GM19395 (cell line): Measurements from ENCODE around the gene LTBP3.
"Not testable (repeated sequence)": the region's sequence is repeated elsewhere in the genome, so short reads cannot be mapped to it uniquely, and the experiment has no call there.

Source experiments
- ATAC-seq: cut with Tn5 transposase; IDR thresholded peaks from one replicate; pipeline ENCODE4 v1.9.1; 2021; ENCODE audit warnings: mild to moderate bottlenecking, moderate library complexity; ENCODE audit not compliant: unreplicated experiment

Gene LTBP3

DNA sequence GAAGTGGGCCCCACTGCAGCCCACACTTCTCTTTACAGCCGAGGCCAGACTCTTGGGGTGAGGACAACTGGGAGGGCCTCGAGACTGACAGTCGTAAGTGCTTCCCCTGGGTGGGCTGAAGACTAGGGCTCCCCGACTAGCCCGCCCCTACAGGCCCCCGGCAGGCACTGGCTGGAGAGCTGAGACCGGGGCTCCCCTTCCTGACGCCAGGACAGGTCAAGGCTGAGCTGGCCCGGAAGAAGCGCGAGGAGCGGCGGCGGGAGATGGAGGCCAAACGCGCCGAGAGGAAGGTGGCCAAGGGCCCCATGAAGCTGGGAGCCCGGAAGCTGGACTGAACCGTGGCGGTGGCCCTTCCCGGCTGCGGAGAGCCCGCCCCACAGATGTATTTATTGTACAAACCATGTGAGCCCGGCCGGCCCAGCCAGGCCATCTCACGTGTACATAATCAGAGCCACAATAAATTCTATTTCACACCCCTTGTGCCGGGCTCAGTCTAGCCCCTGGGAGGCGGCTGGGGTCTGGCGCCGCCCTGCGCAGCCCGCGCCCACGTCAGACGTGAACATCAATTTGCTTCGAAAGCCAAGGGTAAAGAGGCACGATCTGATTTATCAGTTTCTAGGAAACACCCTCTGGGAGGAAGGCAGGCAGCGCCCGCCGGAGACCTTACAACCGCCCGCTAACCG is 19.8 kb downstream of the LTBP3 start:
- no peak for ATAC-seq

DNA sequence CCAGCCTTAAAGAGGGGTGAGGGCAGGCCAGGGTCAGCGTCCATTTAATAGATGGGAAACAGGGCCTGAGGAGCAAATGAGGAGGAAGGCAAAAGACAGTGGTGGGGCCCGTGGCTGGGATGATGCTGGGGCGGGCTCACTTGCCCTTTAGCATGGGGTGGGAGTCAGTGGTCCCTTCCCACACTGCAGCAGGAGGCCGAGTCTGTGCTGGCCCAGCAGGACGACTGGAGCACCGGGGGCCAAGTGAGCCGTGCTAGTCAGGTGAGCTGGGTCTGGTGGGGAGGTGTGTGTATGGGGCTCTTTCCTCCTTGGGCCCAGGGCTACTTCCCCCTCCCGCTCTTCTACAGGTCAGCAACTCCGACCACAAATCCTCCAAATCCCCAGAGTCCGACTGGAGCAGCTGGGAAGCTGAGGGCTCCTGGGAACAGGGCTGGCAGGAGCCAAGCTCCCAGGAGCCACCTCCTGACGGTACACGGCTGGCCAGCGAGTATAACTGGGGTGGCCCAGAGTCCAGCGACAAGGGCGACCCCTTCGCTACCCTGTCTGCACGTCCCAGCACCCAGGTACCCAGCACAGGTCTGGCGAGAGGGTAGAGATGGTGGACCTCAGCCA is 20.4 kb downstream of the LTBP3 start:
- ATAC-seq, result no peak

DNA sequence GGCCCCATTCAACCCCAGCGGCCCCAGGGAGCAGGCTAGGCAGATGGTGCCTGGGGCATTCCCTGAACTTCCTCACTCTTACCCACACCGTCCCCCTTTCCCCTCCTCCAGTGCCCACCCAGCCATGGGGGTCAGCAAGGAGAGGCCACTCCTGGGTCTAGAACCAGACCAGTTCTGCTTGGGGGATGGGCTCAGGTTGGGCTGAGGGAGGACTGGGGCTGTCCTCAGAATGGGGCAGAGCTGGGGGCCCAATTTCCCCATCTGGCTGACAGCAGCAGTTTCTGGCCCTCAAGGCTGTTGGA is 20.9 kb downstream of the LTBP3 start:
- ATAC-seq, result no peak

DNA sequence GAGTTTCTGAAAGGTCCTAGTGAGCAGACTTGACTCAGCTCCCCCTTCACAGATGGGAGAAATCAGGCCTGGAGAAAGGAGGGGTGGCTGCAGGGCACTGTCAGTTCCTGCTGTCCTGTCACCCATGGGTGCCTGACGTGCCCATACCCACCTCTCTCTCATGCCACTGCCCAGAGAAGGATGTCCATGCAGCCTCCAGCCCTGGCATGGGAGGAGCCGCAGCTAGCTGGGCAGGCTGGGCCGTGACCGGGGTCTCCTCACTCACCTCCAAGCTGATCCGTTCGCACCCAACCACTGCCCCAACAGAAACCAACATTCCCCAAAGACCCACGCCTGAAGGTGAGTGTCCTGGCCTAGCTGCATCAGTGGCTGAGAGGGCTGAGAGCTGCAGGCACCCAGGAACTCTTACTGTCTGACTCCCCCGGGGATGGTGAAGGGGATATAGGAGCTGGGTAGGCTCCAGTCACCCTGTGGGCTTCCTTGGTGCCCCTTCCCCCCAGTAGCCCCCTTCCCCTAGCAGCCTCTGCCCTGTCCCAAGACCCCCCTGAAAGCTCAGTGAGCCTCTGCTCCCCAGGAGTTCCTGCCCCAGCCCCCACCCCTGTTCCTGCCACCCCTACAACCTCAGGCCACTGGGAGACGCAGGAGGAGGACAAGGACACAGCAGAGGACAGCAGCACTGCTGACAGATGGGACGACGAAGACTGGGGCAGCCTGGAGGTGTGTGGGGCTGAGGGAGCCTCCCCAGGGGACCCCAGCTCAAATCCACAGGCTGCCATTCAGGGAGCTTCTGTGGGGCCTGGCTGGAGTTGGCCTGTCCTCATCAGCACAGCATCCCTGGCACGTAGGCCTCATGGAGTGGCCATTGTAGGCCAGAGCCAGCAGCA is 21.5 kb downstream of the LTBP3 start:
- ATAC-seq, result no peak

DNA sequence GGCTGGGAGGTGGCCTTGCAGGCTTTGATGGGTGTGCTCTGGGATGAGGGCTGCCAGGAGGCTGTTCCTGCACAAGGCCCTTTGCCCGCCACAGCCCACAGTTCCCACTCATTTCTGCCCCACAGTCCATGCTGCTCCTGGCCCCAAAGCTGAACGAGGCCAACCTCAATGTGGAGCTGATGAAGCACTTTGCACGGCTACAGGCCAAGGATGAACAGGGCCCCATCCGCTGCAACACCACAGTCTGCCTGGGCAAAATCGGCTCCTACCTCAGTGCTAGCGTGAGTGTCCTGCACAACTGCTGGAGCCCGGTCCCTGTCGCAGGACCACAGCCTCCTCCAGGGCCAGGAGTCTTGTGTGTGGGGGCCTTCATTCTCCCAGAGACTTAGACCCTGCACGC is 23.1 kb downstream of the LTBP3 start:
- no peak for ATAC-seq

DNA sequence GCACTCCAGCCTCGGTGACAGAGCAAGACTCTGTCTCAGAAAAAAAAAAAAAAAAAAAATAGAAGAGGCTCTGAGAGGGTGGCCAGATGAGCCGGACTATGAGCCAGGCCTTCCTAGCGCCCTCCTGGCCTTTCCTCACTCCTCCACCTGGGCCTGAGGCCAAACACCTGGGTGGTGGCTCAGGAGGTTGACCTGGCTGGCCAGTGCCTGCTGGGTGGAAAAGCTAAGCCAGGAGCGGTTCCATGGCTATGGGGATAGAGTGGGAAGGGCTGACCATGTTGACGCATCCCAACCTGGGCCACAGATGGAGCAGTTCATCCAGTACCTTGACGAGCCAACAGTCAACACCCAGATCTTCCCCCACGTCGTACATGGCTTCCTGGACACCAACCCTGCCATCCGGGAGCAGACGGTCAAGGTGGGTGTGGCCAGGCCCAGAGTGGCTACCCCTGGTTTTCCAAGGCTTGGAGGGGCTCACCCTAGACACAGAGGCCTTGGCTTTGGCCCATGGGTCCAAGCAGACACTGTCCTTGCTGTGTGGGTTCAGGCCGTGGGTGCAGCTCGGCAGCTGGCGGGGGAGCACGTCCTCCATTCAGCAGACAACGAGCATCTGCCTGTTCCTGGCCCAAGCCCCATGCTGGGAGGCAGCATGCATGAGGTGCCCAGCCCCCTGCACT is 25.6 kb downstream of the LTBP3 start:
- no peak for ATAC-seq

DNA sequence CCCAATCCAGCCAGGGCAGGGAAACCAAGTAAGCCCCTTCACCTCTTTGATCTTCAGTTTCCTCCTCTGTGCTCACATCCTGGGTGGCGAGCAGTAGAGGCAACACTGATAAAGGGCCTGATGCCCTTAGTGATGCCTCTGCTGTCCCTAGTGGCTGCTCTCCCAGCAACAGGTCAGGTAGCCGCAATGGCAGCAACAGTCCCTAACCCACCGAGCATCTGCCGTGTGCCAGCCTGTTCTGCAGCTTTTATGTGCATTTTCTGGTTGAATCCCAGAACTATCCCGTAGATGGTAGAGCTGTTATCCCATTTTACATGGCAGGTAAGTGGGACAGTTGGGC is 28.0 kb downstream of the LTBP3 start:
- ATAC-seq, result no peak

DNA sequence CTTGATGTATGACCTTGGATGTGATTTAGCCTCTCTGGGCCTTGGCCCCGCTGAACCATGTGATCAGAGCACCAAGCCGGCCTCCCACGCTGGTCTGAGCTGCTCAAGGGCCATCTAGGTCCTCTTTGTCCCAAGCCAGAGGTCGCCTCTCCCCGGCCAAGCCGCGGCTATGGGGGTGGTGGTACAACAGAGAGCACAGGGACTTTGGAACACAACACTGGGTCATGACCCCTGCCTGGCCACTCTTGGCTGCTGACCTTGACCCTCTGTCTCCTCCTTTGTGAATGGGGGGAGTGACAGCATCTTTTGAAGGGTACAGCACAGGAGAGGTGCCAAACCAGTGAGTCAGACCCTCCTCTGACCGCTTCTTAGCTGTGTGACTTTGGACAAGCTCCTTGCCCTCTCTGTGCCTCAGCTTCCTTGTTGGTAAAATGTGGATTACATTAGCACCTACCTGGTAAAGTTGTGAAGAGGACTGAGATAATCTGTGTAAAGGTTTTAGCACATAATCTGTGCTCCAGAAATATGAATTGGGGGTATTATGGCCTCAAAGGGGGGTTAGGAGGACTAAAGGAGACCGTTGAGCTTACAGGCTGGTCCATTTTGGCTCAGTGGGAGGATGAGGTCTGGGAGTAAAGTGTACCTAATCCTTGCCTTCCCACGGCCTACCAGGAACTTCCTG is 28.5 kb downstream of the LTBP3 start:
- ATAC-seq, result no peak

DNA sequence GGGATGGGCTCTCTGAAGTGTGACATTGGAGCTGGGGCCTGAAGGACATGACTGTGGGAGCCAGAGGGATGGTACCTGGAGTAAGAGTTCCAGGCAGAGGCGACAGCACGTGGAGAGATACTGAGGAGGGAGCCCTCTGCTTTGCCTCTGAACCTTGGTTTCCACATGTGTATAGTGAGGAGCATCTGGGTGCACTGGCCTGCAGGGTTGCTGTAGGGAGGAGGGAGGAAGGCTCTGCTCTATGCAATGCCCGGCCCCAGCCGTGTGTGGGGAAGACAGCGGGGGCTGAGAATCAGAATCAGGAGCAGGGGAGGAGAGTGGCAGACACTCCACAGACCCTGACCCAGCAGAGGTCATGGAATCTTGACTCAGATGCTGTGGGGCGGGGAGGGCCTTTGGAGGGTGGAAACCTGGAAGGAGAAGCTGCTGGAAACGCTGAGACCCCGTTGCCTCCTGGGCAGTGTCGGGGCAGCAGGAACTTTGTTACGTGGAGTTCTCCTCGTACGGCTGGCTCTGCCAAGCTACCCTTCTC is 29.3 kb downstream of the LTBP3 start:
- no peak for ATAC-seq

DNA sequence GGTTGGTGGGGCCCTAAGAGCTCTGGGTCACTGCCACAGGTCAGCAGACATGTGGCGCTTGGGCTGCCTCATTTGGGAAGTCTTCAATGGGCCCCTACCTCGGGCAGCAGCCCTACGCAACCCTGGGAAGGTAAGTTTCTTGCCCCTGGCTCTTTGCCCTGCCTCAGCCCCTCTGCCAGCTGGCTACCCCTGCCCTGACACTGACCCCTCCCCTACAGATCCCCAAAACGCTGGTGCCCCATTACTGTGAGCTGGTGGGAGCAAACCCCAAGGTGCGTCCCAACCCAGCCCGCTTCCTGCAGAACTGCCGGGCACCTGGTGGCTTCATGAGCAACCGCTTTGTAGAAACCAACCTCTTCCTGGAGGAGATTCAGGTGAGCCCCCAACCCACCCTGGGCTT is 31.4 kb downstream of the LTBP3 start:
- ATAC-seq, result no peak

DNA sequence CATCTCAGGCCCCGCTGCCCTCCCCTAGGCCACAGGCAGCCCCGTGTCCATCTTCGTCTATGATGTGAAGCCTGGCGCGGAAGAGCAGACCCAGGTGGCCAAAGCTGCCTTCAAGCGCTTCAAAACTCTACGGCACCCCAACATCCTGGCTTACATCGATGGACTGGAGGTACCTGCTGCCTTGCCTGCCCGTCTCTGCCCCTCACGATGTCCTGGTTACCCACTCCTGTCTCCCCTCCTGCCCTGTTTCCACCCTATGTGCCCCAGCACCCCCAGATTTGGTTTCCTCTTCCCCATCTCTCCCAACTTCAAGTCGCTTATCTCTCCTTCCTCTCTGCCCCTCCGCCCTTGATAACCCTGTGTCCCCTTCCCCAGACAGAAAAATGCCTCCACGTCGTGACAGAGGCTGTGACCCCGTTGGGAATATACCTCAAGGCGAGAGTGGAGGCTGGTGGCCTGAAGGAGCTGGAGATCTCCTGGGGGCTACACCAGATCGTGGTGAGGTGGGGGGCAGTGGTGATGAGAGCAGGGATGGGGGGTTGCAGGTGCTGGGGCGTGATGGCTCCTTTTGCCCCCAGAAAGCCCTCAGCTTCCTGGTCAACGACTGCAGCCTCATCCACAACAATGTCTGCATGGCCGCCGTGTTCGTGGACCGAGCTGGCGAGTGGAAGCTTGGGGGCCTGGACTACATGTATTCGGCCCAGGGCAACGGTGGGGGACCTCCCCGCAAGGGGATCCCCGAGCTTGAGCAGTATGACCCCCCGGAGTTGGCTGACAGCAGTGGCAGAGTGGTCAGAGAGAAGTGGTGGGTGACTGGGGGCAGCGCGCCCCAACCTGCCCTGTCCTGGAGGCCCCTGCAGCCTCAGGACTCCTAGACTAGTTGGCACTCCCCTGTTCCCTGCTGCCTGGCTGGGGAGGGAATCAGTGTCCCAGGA is 32.3 kb downstream of the LTBP3 start:
- no peak for ATAC-seq

DNA sequence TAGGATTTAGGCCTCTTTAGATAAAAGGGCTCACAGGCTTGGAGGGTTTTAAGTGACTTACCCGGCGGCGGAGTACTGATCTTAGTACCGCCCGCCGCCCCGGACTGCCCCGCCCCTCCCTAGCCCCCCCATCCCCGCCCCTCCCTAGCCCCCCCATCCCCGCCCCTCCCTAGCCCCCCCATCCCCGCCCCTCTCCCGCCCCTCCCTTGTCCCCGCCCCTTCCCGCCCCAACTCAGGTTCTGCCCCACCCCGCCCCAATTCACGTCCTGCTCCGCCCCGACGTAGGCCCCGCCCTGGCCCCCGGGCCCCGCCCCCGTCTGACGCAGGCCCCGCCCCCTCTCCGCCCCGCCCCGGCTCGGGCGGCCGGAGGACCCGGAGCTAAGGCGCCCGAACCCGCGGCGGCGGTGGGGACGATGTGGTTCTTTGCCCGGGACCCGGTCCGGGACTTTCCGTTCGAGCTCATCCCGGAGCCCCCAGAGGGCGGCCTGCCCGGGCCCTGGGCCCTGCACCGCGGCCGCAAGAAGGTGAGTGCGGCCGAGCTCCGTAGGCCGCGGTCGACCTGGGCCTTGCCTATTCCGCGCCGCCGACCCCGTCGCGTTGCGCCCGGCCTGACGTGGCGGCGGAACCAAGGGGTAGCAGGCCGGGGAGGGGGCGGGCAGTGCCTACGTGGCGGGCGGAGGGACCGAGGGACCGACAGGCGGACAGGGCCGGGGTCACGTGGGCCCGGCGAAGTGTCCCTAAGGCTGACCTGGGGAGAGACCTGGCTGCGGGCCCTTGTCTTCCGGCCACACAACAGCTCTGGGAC is 33.2 kb downstream of the LTBP3 start, which contains the start of gene SCYL1:
Gene SCYL1 (plus strand): TSS at position 343 of the 805 bp plus-strand sequence. CDS start 71 bp downstream, at position 414.
- ATAC-seq, result peak; percentile 53

DNA sequence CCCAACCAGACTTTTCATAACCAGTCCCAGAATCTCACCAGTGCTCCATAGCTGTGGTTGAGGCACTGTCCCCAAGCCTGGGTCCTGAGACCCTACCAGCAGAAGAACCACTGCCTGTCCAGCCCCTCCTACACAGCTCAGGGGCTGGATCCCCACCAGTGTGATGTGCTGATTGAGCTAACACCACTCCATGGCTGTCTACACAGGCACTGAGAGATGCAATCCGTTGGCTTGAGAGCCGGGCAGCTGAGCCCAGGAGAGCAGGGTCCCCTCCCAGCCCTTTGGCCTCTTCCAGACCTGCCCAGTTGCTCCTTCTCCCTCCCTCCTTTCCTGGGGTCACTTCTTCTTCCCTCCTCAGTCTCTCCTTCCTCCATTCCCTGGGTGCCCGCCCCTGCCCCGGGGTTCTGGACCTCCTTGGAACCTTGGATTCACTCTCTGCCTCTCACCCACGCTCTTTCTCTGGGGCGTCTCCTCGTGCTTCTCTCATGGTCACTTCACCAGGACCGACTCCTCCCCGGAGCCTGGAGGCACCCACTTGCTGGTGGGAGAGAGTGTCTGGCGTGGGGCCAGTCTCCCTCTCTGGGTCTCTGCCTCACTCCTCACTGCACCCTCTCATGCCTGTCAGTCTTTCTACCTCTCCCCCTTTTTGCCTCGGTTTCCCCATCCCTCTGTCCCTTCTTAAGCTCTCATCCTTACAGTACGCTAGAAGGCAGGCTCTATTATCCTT is 34.0 kb downstream of the LTBP3 start:
- ATAC-seq, result no peak

DNA sequence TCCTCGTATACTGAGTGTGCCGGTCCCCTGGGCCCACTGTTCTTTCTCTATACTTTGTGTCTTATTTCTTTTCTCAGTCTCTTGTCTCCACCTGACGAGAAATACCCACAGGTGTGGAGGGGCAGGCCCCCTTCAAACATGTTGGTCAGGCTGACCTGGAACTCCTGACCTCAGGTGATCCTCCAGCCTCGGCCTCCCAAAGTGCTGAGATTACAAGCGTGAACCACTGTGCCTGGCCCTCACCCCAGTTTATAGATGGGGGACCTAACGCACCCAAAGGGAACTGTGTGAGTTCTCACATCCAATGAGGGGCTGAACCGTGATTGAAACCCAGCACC is 34.6 kb downstream of the LTBP3 start:
- not testable (repeated sequence) for ATAC-seq

DNA sequence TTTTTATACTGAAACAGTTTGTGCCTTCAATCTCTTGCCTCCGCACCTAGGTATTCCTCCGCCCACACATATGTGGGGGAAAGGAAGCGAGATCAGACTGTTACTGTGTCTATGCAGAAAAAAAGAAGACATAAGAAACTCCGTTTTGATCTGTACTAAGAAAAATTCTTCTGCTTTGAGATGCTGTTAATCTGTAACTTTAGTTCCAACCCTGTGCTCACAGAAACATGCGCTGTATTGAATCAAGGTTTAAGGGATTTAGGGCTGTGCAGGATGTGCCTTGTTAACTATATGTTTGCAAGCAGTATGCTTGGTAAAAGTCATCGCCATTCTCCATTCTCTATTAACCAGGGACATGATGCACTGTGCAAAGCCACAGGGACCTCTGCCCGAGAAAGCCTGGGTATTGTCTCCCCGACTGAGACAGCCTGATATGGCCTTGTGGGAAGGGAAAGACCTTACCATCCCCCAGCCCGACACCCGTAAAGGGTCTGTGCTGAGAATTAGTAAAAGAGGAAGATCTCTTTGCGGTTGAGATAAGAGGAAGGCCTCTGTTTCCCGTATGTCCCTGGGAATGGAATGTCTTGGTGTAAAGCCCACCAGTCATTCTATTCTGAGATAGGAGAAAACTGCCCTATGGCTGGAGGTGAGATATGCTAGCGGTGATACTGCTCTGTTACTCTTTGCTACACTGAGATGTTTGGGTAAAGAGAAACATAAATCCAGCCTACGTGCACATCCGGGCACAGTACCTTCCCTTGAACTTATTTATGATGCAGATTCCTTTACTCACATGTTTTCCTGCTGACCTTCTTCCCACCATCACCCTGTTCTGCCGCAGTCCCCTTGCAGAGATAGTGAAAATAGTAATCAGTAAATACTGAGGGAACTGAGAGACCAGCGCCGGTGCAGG is 35.2 kb downstream of the LTBP3 start:
- not testable (repeated sequence) for ATAC-seq

DNA sequence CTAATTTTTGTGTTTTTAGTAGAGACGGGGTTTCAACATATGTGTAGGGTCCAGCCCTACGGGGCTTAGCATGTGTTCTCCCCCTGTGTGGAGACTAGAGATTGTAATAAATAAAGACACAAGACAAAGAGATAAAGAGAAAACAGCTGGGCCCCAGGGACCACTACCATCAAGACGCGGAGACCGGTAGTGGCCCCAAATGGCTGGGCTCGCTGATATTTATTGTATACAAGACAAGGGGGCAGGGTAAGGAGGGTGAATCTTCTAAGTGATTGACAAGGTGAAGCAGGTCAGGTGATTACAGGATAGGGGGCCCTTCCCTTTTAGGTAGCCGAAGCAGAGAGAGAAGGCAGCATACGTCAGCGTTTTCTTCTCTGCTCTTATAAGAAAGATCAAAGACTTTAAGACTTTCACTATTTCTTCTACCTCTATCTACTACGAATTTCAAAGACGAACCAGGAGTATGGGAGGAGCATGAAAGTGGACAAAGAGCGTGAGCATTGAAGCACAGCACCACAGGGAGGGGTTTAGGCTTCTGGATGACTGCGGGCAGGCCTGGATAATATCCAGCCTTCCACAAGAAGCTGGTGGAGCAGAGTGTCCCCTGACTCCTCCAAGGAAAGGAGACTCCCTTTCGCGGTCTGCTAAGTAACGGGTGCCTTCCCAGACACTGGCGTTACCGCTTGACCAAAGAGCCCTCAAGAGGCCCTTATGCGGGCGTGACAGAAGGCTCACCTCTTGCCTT is 36.2 kb downstream of the LTBP3 start:
- ATAC-seq, result not testable (repeated sequence)
